22Rv1 (cell line): ENCODE results near the gene TMEM182.

Experiments used
- CTCF ChIP-seq: fragments of 450-650 bp; IDR thresholded peaks from 2 replicates; pipeline ENCODE4 v1.5.1; 2017; ENCODE audit warnings: mild to moderate bottlenecking
- ZFX ChIP-seq: fragments of 450-650 bp; IDR thresholded peaks from 2 replicates; pipeline ENCODE4 v1.6.1; 2017; ENCODE audit warnings: antibody characterized with exemption, borderline replicate concordance

DNA sequence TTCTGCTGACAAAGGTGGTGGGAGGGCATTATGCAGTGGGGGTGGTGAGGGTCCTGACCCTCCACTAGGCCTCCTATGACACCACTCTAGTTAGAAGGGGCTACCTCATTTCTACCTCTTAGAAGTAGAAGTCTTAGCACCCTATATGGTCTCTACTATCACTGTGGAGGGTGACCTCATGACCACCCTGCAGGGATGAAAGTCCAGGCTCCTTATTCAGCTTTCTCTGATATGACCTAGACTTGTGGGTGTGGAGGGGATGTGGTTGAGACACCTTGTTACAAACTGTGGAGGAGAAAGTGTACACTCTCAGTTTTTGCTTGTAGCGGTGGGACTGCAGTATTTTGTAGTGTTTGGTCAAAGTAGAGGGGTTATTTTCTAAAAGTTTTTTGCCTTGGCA, 18.6 kb downstream of the TMEM182 start:
- TF ChIP-seq CTCF, result no peak
- TF ChIP-seq ZFX, result no peak
